ENCODE data around the gene NTRK2.

DNA sequence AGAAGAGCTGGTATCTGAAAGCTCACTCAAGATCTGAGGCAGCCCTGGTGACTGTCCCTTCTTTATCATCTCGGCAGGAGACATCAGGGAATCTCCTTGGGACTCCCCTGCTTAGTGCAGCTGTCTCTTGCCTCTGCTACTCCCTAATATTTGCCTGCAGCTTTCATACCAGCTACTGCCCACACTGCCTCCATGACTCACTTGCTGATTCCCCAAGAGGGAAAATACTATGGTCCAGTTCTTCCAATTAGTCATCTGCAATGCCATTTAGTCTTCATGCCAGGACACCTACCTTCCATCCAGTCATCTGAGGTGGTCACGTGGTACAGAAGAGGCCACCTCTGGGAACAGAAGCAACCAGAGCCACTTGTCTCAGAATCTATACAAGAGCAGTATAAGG, 270.8 kb downstream of the NTRK2 start:
- TF ChIP-seq, protein P1, sequence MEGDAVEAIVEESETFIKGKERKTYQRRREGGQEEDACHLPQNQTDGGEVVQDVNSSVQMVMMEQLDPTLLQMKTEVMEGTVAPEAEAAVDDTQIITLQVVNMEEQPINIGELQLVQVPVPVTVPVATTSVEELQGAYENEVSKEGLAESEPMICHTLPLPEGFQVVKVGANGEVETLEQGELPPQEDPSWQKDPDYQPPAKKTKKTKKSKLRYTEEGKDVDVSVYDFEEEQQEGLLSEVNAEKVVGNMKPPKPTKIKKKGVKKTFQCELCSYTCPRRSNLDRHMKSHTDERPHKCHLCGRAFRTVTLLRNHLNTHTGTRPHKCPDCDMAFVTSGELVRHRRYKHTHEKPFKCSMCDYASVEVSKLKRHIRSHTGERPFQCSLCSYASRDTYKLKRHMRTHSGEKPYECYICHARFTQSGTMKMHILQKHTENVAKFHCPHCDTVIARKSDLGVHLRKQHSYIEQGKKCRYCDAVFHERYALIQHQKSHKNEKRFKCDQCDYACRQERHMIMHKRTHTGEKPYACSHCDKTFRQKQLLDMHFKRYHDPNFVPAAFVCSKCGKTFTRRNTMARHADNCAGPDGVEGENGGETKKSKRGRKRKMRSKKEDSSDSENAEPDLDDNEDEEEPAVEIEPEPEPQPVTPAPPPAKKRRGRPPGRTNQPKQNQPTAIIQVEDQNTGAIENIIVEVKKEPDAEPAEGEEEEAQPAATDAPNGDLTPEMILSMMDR (IDR thresholded peaks at IDR 0.05; ENCODE audit: low read depth, low read length, poor library complexity, severe bottlenecking), result no peak
- no peak for TF ChIP-seq EZH2phosphoT487 (IDR thresholded peaks at IDR 0.05; ENCODE audit: borderline replicate concordance, low read length)
